GM12878 (cell line): ENCODE data around the gene DCAF17. TPM values are rescaled to one million over a fixed set of nuclear protein-coding genes. Genes with fewer than 3 reads are reported as not detected.

Experiments
- CHD4 ChIP-seq: fragments of 200-600 bp; sonication (generic); IDR thresholded peaks from 2 replicates; pipeline ENCODE4 v1.6.1; 2016; ENCODE audit warnings: mild to moderate bottlenecking
- IKZF2 ChIP-seq, 2 experiments: fragments of 450-650 bp; IDR thresholded peaks; 2 replicates each; pipeline ENCODE4 v1.6.1; 2017; ENCODE audit warnings: mild to moderate bottlenecking in 2 of 2, moderate library complexity in 2 of 2
- MYB ChIP-seq: fragments of 150-350 bp; IDR thresholded peaks from 2 replicates; pipeline ENCODE4 v1.6.1; 2014; ENCODE audit warnings: mild to moderate bottlenecking, low read depth, low read length, borderline replicate concordance
- POLR2AphosphoS5 ChIP-seq: IDR thresholded peaks from 2 replicates; pipeline ENCODE4 v1.6.1; 2011; ENCODE audit warnings: mild to moderate bottlenecking, low read length, inconsistent platforms
- STAT1 ChIP-seq: fragments of 450-650 bp; conservative IDR thresholded peaks from 2 replicates; pipeline ENCODE4 v1.6.1; 2014; ENCODE audit warnings: antibody characterized with exemption, mild to moderate bottlenecking
- polyA plus RNA-seq, 11 experiments: library from polyadenylated mRNA; depleted of rRNA in 4 of 11; unstranded in 6 of 11; stranded (reverse) in 5 of 11; fragments of >200 nt; fragmentation: Nextera tagmentation in 4 of 11; fragmentation: Illumina TruSeq in 1 of 11; extraction: Ambion mirVana in 4 of 11; extraction: Trizol in 1 of 11; gene quantifications; 1 replicate in 1 of 11; 2 replicates in 10 of 11; pipeline versions ENCODE4 v1.2.1 to v1.2.3, GENCODE V29; 2011 to 2016; ENCODE audit warnings: inconsistent platforms in 2 of 11, missing spikeins in 2 of 11, low read depth in 1 of 11
- total RNA-seq, 4 experiments: library from RNA; depleted of rRNA in 3 of 4; stranded (reverse); fragments of >200 nt in 3 of 4; fragmentation: Illumina TruSeq in 1 of 4; extraction: Trizol in 1 of 4; gene quantifications; 2 replicates each; pipeline versions ENCODE4 v1.2.1 to v1.2.3, GENCODE V29; 2013 to 2021
- TF ChIP-seq, protein P1 (sequence below): IDR thresholded peaks from 2 replicates; pipeline ENCODE4 v1.6.1; 2011; ENCODE audit warnings: borderline replicate concordance, low read depth, mild to moderate bottlenecking, moderate library complexity, low read length; ENCODE audit not compliant: insufficient read depth, poor library complexity, severe bottlenecking
- TF ChIP-seq, protein P2 (sequence below): fragments of 450-650 bp; formaldehyde crosslinking; IDR thresholded peaks from 2 replicates; pipeline ENCODE4 v1.4.0; 2020; ENCODE audit warnings: mild to moderate bottlenecking, moderate library complexity
- TF ChIP-seq, protein P3 (sequence below): IDR thresholded peaks from 2 replicates; pipeline ENCODE4 v1.6.1; 2012; ENCODE audit warnings: low read depth, low read length, improper control_type of control experiment
- TF ChIP-seq, protein P4 (sequence below): fragments of 150-350 bp; IDR thresholded peaks from 2 replicates; pipeline ENCODE4 v1.6.1; 2014; ENCODE audit warnings: mild to moderate bottlenecking, low read depth, low read length

Gene DCAF17
- total and polyA plus RNA-seq, 10 of the 15 experiments (the other 5 are each of a cell fraction or from before 2014, with no cell fraction given): 5.2 to 32.9 (median 23.4) TPM

DNA sequence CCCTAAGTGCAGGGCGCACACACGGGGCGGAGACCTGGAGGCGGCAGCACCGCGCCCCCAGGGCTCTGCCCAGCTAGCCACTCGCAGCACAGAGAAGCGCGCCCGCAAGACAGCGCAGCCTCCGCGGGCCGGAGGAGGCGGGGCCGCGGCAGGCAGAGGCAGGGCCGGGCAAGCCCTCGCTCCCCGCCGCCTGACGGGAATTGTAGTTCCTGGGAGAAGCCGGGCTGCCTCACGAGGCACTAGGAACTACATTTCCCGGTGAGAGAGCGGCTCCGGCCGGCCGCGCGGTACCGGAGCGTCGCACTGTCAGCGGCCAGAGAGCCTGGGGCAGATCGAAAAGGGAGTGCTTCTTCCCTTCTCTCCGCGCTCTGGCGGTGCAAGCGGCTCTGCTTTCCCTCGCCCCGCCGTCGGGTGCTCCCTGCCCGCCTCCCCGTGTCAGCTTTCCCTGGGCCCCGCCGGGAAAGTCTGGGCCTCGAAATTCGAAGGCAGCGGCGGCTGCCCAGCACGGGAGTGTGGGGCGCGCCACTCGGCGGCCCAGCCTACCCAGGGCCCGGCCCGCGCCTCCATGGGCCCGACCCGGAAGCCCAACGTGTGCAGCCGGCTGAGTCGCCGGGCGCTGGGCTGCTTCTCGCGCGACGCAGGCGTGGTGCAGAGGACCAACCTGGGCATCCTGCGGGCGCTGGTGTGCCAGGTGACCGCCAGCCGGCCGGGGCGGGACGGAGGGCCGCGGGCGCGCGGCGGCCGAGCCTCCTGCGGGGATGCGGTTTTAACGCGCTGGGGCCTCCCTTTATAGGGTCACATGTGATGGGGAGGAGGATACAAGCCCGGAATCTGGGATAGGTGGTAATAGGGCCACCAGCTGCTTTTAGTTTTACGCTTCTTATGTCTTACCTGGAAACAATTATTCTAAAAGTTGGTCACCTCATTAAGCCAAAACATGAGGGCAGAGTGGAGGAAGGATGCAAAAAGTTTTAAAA lies at the start of gene DCAF17 (continued):
- TF ChIP-seq, protein P1, sequence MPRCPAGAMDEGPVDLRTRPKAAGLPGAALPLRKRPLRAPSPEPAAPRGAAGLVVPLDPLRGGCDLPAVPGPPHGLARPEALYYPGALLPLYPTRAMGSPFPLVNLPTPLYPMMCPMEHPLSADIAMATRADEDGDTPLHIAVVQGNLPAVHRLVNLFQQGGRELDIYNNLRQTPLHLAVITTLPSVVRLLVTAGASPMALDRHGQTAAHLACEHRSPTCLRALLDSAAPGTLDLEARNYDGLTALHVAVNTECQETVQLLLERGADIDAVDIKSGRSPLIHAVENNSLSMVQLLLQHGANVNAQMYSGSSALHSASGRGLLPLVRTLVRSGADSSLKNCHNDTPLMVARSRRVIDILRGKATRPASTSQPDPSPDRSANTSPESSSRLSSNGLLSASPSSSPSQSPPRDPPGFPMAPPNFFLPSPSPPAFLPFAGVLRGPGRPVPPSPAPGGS: peak; percentile 52
- TF ChIP-seq, protein P2, sequence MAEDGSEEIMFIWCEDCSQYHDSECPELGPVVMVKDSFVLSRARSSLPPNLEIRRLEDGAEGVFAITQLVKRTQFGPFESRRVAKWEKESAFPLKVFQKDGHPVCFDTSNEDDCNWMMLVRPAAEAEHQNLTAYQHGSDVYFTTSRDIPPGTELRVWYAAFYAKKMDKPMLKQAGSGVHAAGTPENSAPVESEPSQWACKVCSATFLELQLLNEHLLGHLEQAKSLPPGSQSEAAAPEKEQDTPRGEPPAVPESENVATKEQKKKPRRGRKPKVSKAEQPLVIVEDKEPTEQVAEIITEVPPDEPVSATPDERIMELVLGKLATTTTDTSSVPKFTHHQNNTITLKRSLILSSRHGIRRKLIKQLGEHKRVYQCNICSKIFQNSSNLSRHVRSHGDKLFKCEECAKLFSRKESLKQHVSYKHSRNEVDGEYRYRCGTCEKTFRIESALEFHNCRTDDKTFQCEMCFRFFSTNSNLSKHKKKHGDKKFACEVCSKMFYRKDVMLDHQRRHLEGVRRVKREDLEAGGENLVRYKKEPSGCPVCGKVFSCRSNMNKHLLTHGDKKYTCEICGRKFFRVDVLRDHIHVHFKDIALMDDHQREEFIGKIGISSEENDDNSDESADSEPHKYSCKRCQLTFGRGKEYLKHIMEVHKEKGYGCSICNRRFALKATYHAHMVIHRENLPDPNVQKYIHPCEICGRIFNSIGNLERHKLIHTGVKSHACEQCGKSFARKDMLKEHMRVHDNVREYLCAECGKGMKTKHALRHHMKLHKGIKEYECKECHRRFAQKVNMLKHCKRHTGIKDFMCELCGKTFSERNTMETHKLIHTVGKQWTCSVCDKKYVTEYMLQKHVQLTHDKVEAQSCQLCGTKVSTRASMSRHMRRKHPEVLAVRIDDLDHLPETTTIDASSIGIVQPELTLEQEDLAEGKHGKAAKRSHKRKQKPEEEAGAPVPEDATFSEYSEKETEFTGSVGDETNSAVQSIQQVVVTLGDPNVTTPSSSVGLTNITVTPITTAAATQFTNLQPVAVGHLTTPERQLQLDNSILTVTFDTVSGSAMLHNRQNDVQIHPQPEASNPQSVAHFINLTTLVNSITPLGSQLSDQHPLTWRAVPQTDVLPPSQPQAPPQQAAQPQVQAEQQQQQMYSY (CRISPR knock-in tag): no peak
- TF ChIP-seq MYB (no peak), STAT1 (0 out of 2 replicates have a peak, but pooled peaks have one; percentile 20), CHD4 (no peak), POLR2AphosphoS5 (peak; percentile 89), IKZF2 (IDR thresholded peaks at IDR 0.05) (peak in 1 of 2 experiments; percentile 31; a peak in 2 of 4 replicates)
- TF ChIP-seq, protein P3, sequence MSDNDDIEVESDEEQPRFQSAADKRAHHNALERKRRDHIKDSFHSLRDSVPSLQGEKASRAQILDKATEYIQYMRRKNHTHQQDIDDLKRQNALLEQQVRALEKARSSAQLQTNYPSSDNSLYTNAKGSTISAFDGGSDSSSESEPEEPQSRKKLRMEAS: peak; percentile 48
- TF ChIP-seq, protein P4, sequence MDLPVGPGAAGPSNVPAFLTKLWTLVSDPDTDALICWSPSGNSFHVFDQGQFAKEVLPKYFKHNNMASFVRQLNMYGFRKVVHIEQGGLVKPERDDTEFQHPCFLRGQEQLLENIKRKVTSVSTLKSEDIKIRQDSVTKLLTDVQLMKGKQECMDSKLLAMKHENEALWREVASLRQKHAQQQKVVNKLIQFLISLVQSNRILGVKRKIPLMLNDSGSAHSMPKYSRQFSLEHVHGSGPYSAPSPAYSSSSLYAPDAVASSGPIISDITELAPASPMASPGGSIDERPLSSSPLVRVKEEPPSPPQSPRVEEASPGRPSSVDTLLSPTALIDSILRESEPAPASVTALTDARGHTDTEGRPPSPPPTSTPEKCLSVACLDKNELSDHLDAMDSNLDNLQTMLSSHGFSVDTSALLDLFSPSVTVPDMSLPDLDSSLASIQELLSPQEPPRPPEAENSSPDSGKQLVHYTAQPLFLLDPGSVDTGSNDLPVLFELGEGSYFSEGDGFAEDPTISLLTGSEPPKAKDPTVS: no peak
